Neural cell (in vitro differentiated cells): Measurements from ENCODE around the gene TNS4.

ENCODE experiments used
- CTCF ChIP-seq: fragments of 450-650 bp; IDR thresholded peaks from 2 replicates; pipeline ENCODE4 v1.5.1; 2014; ENCODE audit warnings: antibody characterized with exemption, mild to moderate bottlenecking, moderate library complexity; ENCODE audit not compliant: poor library complexity, severe bottlenecking
- EP300 ChIP-seq: fragments of 450-650 bp; conservative IDR thresholded peaks from 2 replicates; pipeline ENCODE4 v1.6.1; 2014; ENCODE audit warnings: antibody characterized with exemption, mild to moderate bottlenecking, moderate library complexity; ENCODE audit not compliant: poor library complexity, severe bottlenecking
- MXI1 ChIP-seq: fragments of 450-650 bp; conservative IDR thresholded peaks from 2 replicates; pipeline ENCODE4 v1.6.1; 2014; ENCODE audit warnings: antibody characterized with exemption, mild to moderate bottlenecking; ENCODE audit not compliant: poor library complexity, severe bottlenecking
- RAD21 ChIP-seq: fragments of 450-650 bp; conservative IDR thresholded peaks from 2 replicates; pipeline ENCODE4 v1.6.1; 2014; ENCODE audit warnings: antibody characterized with exemption, mild to moderate bottlenecking, moderate library complexity

GRCh38 chr17:40490982-40491381 is 10.4 kb downstream of the TNS4 start:
- no peak for TF ChIP-seq CTCF
- no peak for TF ChIP-seq MXI1
- TF ChIP-seq RAD21 = no peak
- no peak for TF ChIP-seq EP300
